ENCODE measurements around the gene DLG2. TPM values are rescaled to one million over a fixed set of nuclear protein-coding genes. Genes with fewer than 3 reads are reported as not detected.
A peak's percentile ranks its signal among the peaks of the same experiment; 100 is the strongest.

The DLG2 gene
- total RNA-seq, 1 donor from 2014 or later, result 2.1 TPM

GRCh38 chr11:85475660-85476517 is 151.3 kb downstream of the DLG2 start:
- H3K27me3 Mint-ChIP-seq (ENCODE audit: low read depth), result no peaks in the 10 kb centered on the region
- no peaks in the 10 kb centered on the region for H3K9me3 Mint-ChIP-seq
- DNase-seq (ENCODE audit: low read depth, low spot score), result no peak
- H3K4me1 Mint-ChIP-seq, result no peaks in the 10 kb centered on the region
- no peak overlapping the region for H3K4me3 Mint-ChIP-seq
- TF ChIP-seq CTCF (conservative IDR thresholded peaks at IDR 0.05), result no peak
- no peak overlapping the region for H3K27ac Mint-ChIP-seq (ENCODE audit: unreplicated experiment)
- no peaks in the 10 kb centered on the region for H3K36me3 Mint-ChIP-seq (ENCODE audit: low read depth)

GRCh38 chr11:85472953-85473352 is 154.2 kb downstream of the DLG2 start:
- Mint-ChIP-seq H3K4me1 (no peaks in the 10 kb centered on the region), H3K27ac (ENCODE audit: unreplicated experiment) (no peak overlapping the region), H3K27me3 (ENCODE audit: low read depth) (no peaks in the 10 kb centered on the region), H3K4me3 (no peak overlapping the region), H3K36me3 (ENCODE audit: low read depth) (no peaks in the 10 kb centered on the region), H3K9me3 (peaks cover 4% of the 10 kb centered on the region)
- DNase-seq (ENCODE audit: low read depth, low spot score), result no peak
- TF ChIP-seq CTCF (conservative IDR thresholded peaks at IDR 0.05), result no peak

GRCh38 chr11:85464283-85464682 is 162.9 kb downstream of the DLG2 start:
- no peak for DNase-seq (ENCODE audit: low read depth, low spot score)
- no peak overlapping the region for H3K4me3 Mint-ChIP-seq
- peak overlapping the region; percentile 78 for H3K27ac Mint-ChIP-seq (ENCODE audit: unreplicated experiment)
- TF ChIP-seq CTCF (conservative IDR thresholded peaks at IDR 0.05), result peak; percentile 23
- H3K27me3 Mint-ChIP-seq (ENCODE audit: low read depth), result no peaks in the 10 kb centered on the region
- H3K4me1 Mint-ChIP-seq, result peaks cover 5% of the 10 kb centered on the region
- H3K36me3 Mint-ChIP-seq (ENCODE audit: low read depth), result no peaks in the 10 kb centered on the region
- peaks cover 4% of the 10 kb centered on the region for H3K9me3 Mint-ChIP-seq

GRCh38 chr11:85459304-85459703 is 167.8 kb downstream of the DLG2 start:
- peaks cover 27% of the 10 kb centered on the region for H3K9me3 Mint-ChIP-seq
- TF ChIP-seq CTCF (conservative IDR thresholded peaks at IDR 0.05), result no peak

GRCh38 chr11:85444479-85444878 is 182.7 kb downstream of the DLG2 start:
- no peak for TF ChIP-seq CTCF (conservative IDR thresholded peaks at IDR 0.05)
- Mint-ChIP-seq H3K27ac (ENCODE audit: unreplicated experiment) (no peak overlapping the region), H3K27me3 (ENCODE audit: low read depth) (no peaks in the 10 kb centered on the region), H3K36me3 (ENCODE audit: low read depth) (no peaks in the 10 kb centered on the region), H3K4me3 (no peak overlapping the region), H3K9me3 (no peaks in the 10 kb centered on the region), H3K4me1 (no peaks in the 10 kb centered on the region)
- no peak for DNase-seq (ENCODE audit: low read depth, low spot score)

More at GRCh38 chr11:85459304-85459703, 167.8 kb downstream of the DLG2 start:
- H3K4me3 Mint-ChIP-seq, result no peak overlapping the region
- H3K27ac Mint-ChIP-seq (ENCODE audit: unreplicated experiment), result no peak overlapping the region
- H3K36me3 Mint-ChIP-seq (ENCODE audit: low read depth), result peaks cover 7% of the 10 kb centered on the region
- H3K4me1 Mint-ChIP-seq, result peaks cover 5% of the 10 kb centered on the region
- no peak for DNase-seq (ENCODE audit: low read depth, low spot score)
- no peaks in the 10 kb centered on the region for H3K27me3 Mint-ChIP-seq (ENCODE audit: low read depth)
